A549 (cell line): ENCODE data around the gene SPEF1. TPM values are rescaled to one million over a fixed set of nuclear protein-coding genes. Genes with fewer than 3 reads are reported as not detected.

Experiments used
- ATAC-seq, 2 experiments: fragments of 200-7000 bp in 1 of 2; fragments of >200 bp in 1 of 2; cut with Nextera tagmentation in 1 of 2; cut with Tn5 transposase in 1 of 2; 3 replicates each; pipeline versions ENCODE4 v1.8.0 to v1.9.1; 2018 to 2020; ENCODE audit warnings: mild to moderate bottlenecking in 1 of 2, moderate library complexity in 1 of 2
- CTCF ChIA-PET: fragments of 300-600 bp; sonication (Branson Sonifier 250); formaldehyde crosslinking; extraction: SDS; loops from one replicate; lab custom pipeline; 2021; ENCODE audit warnings: antibody characterized with exemption, inconsistent platforms; lab: Yijun Ruan, JAX
- POLR2A ChIA-PET: fragments of 350-600 bp; formaldehyde crosslinking; extraction: SDS; loops from one replicate; lab custom pipeline; 2021; ENCODE audit warnings: antibody characterized with exemption, inconsistent platforms; lab: Yijun Ruan, JAX
- DNase-seq, 2 experiments: peaks; one replicate each; pipeline versions ENCODE4 v3.0.0 to v3.0.0-alpha.2; 2011 to 2016; ENCODE audit warnings: low read depth in 1 of 2, low spot score in 1 of 2
- FAIRE-seq: peaks from 2 replicates; lab custom pipeline; 2011; peaks lifted over from hg19 to GRCh38; lab: Jason Lieb, UNC
- H3K27ac ChIP-seq, 2 experiments: fragments of >200 bp; sonication (Bioruptor Twin); formaldehyde crosslinking; 3 replicates each; pipeline ENCODE4 v1.5.1; 2016 to 2017
- H3K4me1 ChIP-seq: fragments of >200 bp; sonication (Bioruptor Twin); formaldehyde crosslinking; 3 replicates; pipeline ENCODE4 v1.6.1; 2016
- H3K4me2 ChIP-seq: fragments of >200 bp; sonication (Bioruptor Twin); formaldehyde crosslinking; 3 replicates; pipeline ENCODE4 v1.6.1; 2016
- H3K4me3 ChIP-seq: fragments of >200 bp; sonication (Bioruptor Twin); formaldehyde crosslinking; 3 replicates; pipeline ENCODE4 v1.5.1; 2016
- H3K9me3 ChIP-seq: fragments of >200 bp; sonication (Bioruptor Twin); formaldehyde crosslinking; 3 replicates; pipeline ENCODE4 v1.6.1; 2016
- BHLHE40 ChIP-seq: IDR thresholded peaks from 2 replicates; pipeline ENCODE4 v1.6.1; 2012; ENCODE audit warnings: low read depth, low read length, inconsistent platforms
- CBX2 ChIP-seq: fragments of 200-600 bp; sonication (generic); IDR thresholded peaks from 2 replicates; pipeline ENCODE4 v1.6.1; 2016; ENCODE audit warnings: low read depth, mild to moderate bottlenecking, borderline replicate concordance
- CEBPB ChIP-seq, 2 experiments: fragments of >200 bp in 1 of 2; sonication (Bioruptor Twin) in 1 of 2; formaldehyde crosslinking in 1 of 2; IDR thresholded peaks; 2 replicates each; pipeline ENCODE4 v1.6.1; 2012 to 2016
- CHD2 ChIP-seq: fragments of 150-350 bp; IDR thresholded peaks from 2 replicates; pipeline ENCODE4 v1.6.1; 2014; ENCODE audit warnings: low read length; ENCODE audit not compliant: partially characterized antibody
- EHF ChIP-seq: fragments of 250-450 bp; sonication (Bioruptor Pico); IDR thresholded peaks from 2 replicates; pipeline ENCODE4 v1.5.0; 2020; ENCODE audit warnings: mild to moderate bottlenecking
- EHMT2 ChIP-seq: fragments of 200-600 bp; sonication (generic); IDR thresholded peaks from 2 replicates; pipeline ENCODE4 v1.6.1; 2016; ENCODE audit warnings: antibody characterized with exemption, low read depth, mild to moderate bottlenecking, moderate library complexity
- EP300 ChIP-seq, 2 experiments: fragments of >200 bp; sonication (Bioruptor Twin); formaldehyde crosslinking; IDR thresholded peaks; 2 replicates in 1 of 2; 3 replicates in 1 of 2; pipeline ENCODE4 v1.6.1; 2016 to 2017
- FOSB ChIP-seq: fragments of 250-450 bp; sonication (Bioruptor Pico); IDR thresholded peaks from 2 replicates; pipeline ENCODE4 v1.5.0; 2020; ENCODE audit warnings: mild to moderate bottlenecking, moderate library complexity
- FOXS1 ChIP-seq: fragments of 250-450 bp; sonication (Bioruptor Pico); IDR thresholded peaks from 2 replicates; pipeline ENCODE4 v1.5.0; 2020; ENCODE audit warnings: mild to moderate bottlenecking, moderate library complexity
- GATA3 ChIP-seq: IDR thresholded peaks from 2 replicates; pipeline ENCODE4 v1.6.1; 2012; ENCODE audit warnings: borderline replicate concordance
- HDAC2 ChIP-seq: fragments of 200-600 bp; sonication (generic); IDR thresholded peaks from 2 replicates; pipeline ENCODE4 v1.6.1; 2016
- HOXA7 ChIP-seq: fragments of 250-450 bp; sonication (Bioruptor Pico); IDR thresholded peaks from 2 replicates; pipeline ENCODE4 v1.5.0; 2020; ENCODE audit warnings: mild to moderate bottlenecking, moderate library complexity
- JUN ChIP-seq, 2 experiments: fragments of >200 bp; sonication (Bioruptor Twin); formaldehyde crosslinking; IDR thresholded peaks; 2 replicates in 1 of 2; 3 replicates in 1 of 2; pipeline ENCODE4 v1.6.1; 2016 to 2017
- JUNB ChIP-seq: fragments of >200 bp; sonication (Bioruptor Twin); formaldehyde crosslinking; IDR thresholded peaks from 2 replicates; pipeline ENCODE4 v1.6.1; 2016
- KDM1A ChIP-seq: fragments of 200-600 bp; sonication (generic); IDR thresholded peaks from 2 replicates; pipeline ENCODE4 v1.6.1; 2016; ENCODE audit warnings: low read depth, mild to moderate bottlenecking
- KDM5A ChIP-seq: fragments of 200-600 bp; sonication (generic); IDR thresholded peaks from 2 replicates; pipeline ENCODE4 v1.6.1; 2016; ENCODE audit warnings: antibody characterized with exemption, mild to moderate bottlenecking
- MAFK ChIP-seq: fragments of 450-650 bp; IDR thresholded peaks from 2 replicates; pipeline ENCODE4 v1.6.1; 2014; ENCODE audit not compliant: partially characterized antibody
- MAZ ChIP-seq: fragments of 150-350 bp; IDR thresholded peaks from 2 replicates; pipeline ENCODE4 v1.6.1; 2014; ENCODE audit warnings: antibody characterized with exemption, low read depth, low read length, borderline replicate concordance
- MYC ChIP-seq: IDR thresholded peaks from 2 replicates; pipeline ENCODE4 v1.6.1; 2012; ENCODE audit warnings: mild to moderate bottlenecking, inconsistent platforms, low read length, improper control_type of control experiment, borderline replicate concordance
- NR3C1 ChIP-seq: fragments of >200 bp; sonication (Bioruptor Twin); formaldehyde crosslinking; IDR thresholded peaks from 3 replicates; pipeline ENCODE4 v1.6.1; 2017
- POLR2A ChIP-seq: IDR thresholded peaks from 2 replicates; pipeline ENCODE4 v1.6.1; 2012; ENCODE audit warnings: mild to moderate bottlenecking, low read length
- RAD21 ChIP-seq, 2 experiments: fragments of >200 bp in 1 of 2; sonication (Bioruptor Twin) in 1 of 2; formaldehyde crosslinking in 1 of 2; IDR thresholded peaks in 1 of 2; conservative IDR thresholded peaks in 1 of 2; 2 replicates in 1 of 2; 3 replicates in 1 of 2; pipeline ENCODE4 v1.6.1; 2012 to 2018; ENCODE audit warnings: inconsistent platforms in 1 of 2
- RCOR1 ChIP-seq: fragments of 150-350 bp; IDR thresholded peaks from 2 replicates; pipeline ENCODE4 v1.6.1; 2014; ENCODE audit warnings: antibody characterized with exemption, low read length, low read depth
- RFX5 ChIP-seq: fragments of 450-650 bp; IDR thresholded peaks from 2 replicates; pipeline ENCODE4 v1.7.1; 2014; ENCODE audit warnings: antibody characterized with exemption, mild to moderate bottlenecking, moderate library complexity
- RNF2 ChIP-seq: fragments of 200-600 bp; sonication (generic); IDR thresholded peaks from 2 replicates; pipeline ENCODE4 v1.6.1; 2016; ENCODE audit warnings: low read depth, mild to moderate bottlenecking, antibody characterized with exemption, moderate library complexity, borderline replicate concordance
- SREBF2 ChIP-seq: fragments of 450-650 bp; IDR thresholded peaks from 2 replicates; pipeline ENCODE4 v1.6.1; 2014; ENCODE audit warnings: mild to moderate bottlenecking, moderate library complexity
- TFCP2L1 ChIP-seq: fragments of 250-450 bp; sonication (Bioruptor Pico); IDR thresholded peaks from 2 replicates; pipeline ENCODE4 v1.5.0; 2021; ENCODE audit warnings: mild to moderate bottlenecking
- ZC3H11A ChIP-seq: fragments of 450-650 bp; IDR thresholded peaks from 2 replicates; pipeline ENCODE4 v1.6.1; 2014; ENCODE audit warnings: antibody characterized with exemption, mild to moderate bottlenecking
- ZSCAN20 ChIP-seq: fragments of 250-450 bp; sonication (Bioruptor Pico); IDR thresholded peaks from 2 replicates; pipeline ENCODE4 v1.8.0; 2022; ENCODE audit warnings: mild to moderate bottlenecking, moderate library complexity
- WGBS: methylation state at CpG from one replicate; pipeline ENCODE4 v1.1.6; 2017; ENCODE audit errors: missing lambda C conversion rate; 5-methylcytosine and 5-hydroxymethylcytosine counted together
- polyA plus RNA-seq, 4 experiments: library from polyadenylated mRNA; depleted of rRNA in 3 of 4; stranded (reverse); fragments of >200 nt; fragmentation: RNase III in 1 of 4; extraction: RNeasy Plus Mini Kit Qiagen cat#74134 plus additional on column Dnase treatment in 1 of 4; gene quantifications; 2 replicates in 3 of 4; 3 replicates in 1 of 4; pipeline ENCODE4 v1.2.3, GENCODE V29; 2011 to 2017
- TF ChIP-seq, protein P1 (sequence below): fragments of 450-650 bp; IDR thresholded peaks from 2 replicates; pipeline ENCODE4 v1.6.1; 2014; ENCODE audit warnings: antibody characterized with exemption
- TF ChIP-seq, protein P2 (sequence below): IDR thresholded peaks from 2 replicates; pipeline ENCODE4 v1.6.1; 2012; ENCODE audit warnings: low read depth, borderline replicate concordance
- TF ChIP-seq, protein P3 (sequence below): fragments of >200 bp; sonication (Bioruptor Twin); formaldehyde crosslinking; IDR thresholded peaks from 2 replicates; pipeline ENCODE4 v1.6.1; 2016
- TF ChIP-seq, protein P4 (sequence below): IDR thresholded peaks from 2 replicates; pipeline ENCODE4 v1.6.1; 2012
- TF ChIP-seq, protein P5 (sequence below): fragments of >200 bp; sonication (Bioruptor Twin); formaldehyde crosslinking; IDR thresholded peaks from 3 replicates; pipeline ENCODE4 v1.5.1; 2016
- TF ChIP-seq, protein P6 (sequence below): fragments of 250-450 bp; sonication (Bioruptor Pico); IDR thresholded peaks from 2 replicates; pipeline ENCODE4 v1.5.0; 2020; ENCODE audit warnings: low read depth, mild to moderate bottlenecking, moderate library complexity

SPEF1 gene
- polyA plus RNA-seq, 2 of the 4 experiments (the other 2 are of a cell fraction), result 0.41 to 1.3 TPM

DNA sequence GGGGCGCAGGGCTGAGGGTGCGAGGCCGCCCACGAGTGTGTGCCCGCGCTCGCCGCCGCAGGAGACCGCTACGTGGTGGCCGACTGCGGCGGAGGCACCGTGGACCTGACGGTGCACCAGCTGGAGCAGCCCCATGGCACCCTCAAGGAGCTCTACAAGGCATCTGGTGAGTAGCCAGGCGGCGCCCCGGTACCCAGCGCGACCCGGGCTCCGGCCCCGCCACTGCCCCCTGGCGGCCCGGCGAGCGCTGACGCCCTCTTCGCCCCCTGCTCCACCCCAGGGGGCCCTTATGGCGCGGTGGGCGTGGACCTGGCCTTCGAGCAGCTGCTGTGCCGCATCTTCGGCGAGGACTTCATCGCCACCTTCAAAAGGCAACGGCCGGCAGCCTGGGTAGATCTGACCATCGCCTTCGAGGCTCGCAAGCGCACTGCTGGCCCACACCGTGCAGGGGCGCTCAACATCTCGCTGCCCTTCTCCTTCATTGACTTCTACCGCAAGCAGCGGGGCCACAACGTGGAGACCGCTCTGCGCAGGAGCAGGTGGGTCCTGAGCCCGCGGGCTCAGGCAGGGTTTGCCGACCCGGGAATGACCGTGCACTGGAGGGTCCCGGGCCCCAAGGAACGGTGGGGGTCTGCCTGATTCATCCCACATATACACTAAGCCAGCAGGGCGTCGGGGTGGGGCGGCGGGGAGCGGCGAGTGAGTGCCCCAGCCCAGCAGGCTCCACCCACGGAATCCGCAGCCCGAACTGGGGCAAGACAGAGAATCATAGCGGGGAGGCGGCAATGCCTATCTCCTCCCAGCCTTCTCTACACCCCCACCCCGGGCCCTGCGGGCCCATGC is 31.3 kb downstream of the SPEF1 start:
- CTCF ChIA-PET, result interaction anchor here (0.6 to 72.1 kb wide), 30 partner anchors 2 to 562 kb away, joined by 3 to 2233 read pairs (median 4); partner anchors contain the start of genes ADAM33, ADISSP, AP5S1 and CENPB
- peak; percentile 43 for FAIRE-seq
- H3K27ac ChIP-seq, result peak overlapping the region; percentile 82
- DNase-seq, result peak; percentile 87 to 98
- ATAC-seq, result peak; percentile 63 to 85
- H3K9me3 ChIP-seq, result no peaks in the 10 kb centered on the region
- peak overlapping the region; percentile 61 for H3K4me3 ChIP-seq
- H3K4me1 ChIP-seq, result peaks cover 10% of the 10 kb centered on the region; the same call in 2 of the 3 replicates
- peak overlapping the region; percentile 92 for H3K4me2 ChIP-seq
- 6% methylated on average over 44 of the region's 72 CpGs for WGBS
- POLR2A ChIA-PET, result interaction anchor here (0.7 to 1.4 kb wide), 7 partner anchors 8 to 73 kb away, joined by 3 to 21 read pairs (median 4); partner anchors contain the start of genes ADISSP, AP5S1 and SPEF1
- TF ChIP-seq HOXA7 (CRISPR knock-in tag), result peak; percentile 39; the same call in 1 of the 2 replicates
- TF ChIP-seq GATA3, result 0 out of 2 replicates have a peak, but pooled peaks have one; percentile 14
- 0 out of 2 replicates have a peak, but pooled peaks have one; percentile 43 for TF ChIP-seq MAZ
- no peak for TF ChIP-seq BHLHE40
- TF ChIP-seq NR3C1, result no peak
- TF ChIP-seq, protein P1, sequence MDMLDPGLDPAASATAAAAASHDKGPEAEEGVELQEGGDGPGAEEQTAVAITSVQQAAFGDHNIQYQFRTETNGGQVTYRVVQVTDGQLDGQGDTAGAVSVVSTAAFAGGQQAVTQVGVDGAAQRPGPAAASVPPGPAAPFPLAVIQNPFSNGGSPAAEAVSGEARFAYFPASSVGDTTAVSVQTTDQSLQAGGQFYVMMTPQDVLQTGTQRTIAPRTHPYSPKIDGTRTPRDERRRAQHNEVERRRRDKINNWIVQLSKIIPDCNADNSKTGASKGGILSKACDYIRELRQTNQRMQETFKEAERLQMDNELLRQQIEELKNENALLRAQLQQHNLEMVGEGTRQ, result no peak
- TF ChIP-seq EHMT2, result no peak
- TF ChIP-seq CHD2, result no peak
- TF ChIP-seq POLR2A, result peak; percentile 75
- peak in 1 of 2 experiments; percentile 66; a peak in 3 of 5 replicates for TF ChIP-seq JUN (IDR thresholded peaks at IDR 0.05)
- TF ChIP-seq RFX5, result no peak
- no peak; the same call in 1 of the 2 replicates for TF ChIP-seq MYC
- no peak for TF ChIP-seq FOXS1 (CRISPR knock-in tag)
- no peak for TF ChIP-seq CEBPB (IDR thresholded peaks at IDR 0.05)
- TF ChIP-seq MAFK, result no peak
- peak; percentile 50; the same call in 1 of the 2 replicates for TF ChIP-seq FOSB (CRISPR knock-in tag)
- no peak for TF ChIP-seq ZC3H11A
- TF ChIP-seq CBX2, result no peak
- TF ChIP-seq RAD21 (conservative IDR thresholded peaks at IDR 0.05 in 1 of 2, IDR thresholded peaks at IDR 0.05 in 1 of 2), result peak; percentile 47 to 77; a peak in 4 of 5 replicates
- TF ChIP-seq, protein P2, sequence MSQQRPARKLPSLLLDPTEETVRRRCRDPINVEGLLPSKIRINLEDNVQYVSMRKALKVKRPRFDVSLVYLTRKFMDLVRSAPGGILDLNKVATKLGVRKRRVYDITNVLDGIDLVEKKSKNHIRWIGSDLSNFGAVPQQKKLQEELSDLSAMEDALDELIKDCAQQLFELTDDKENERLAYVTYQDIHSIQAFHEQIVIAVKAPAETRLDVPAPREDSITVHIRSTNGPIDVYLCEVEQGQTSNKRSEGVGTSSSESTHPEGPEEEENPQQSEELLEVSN, result peak; percentile 91
- no peak for TF ChIP-seq RNF2
- TF ChIP-seq ZSCAN20, result no peak
- TF ChIP-seq JUNB, result no peak
- TF ChIP-seq RCOR1, result no peak
- TF ChIP-seq, protein P3, sequence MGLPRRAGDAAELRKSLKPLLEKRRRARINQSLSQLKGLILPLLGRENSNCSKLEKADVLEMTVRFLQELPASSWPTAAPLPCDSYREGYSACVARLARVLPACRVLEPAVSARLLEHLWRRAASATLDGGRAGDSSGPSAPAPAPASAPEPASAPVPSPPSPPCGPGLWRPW, result no peak
- no peak for TF ChIP-seq TFCP2L1 (CRISPR knock-in tag)
- no peak for TF ChIP-seq EP300 (IDR thresholded peaks at IDR 0.05)
- TF ChIP-seq KDM5A, result no peak
- TF ChIP-seq, protein P4, sequence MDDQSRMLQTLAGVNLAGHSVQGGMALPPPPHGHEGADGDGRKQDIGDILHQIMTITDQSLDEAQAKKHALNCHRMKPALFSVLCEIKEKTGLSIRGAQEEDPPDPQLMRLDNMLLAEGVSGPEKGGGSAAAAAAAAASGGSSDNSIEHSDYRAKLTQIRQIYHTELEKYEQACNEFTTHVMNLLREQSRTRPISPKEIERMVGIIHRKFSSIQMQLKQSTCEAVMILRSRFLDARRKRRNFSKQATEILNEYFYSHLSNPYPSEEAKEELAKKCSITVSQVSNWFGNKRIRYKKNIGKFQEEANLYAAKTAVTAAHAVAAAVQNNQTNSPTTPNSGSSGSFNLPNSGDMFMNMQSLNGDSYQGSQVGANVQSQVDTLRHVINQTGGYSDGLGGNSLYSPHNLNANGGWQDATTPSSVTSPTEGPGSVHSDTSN, result no peak
- TF ChIP-seq, protein P5, sequence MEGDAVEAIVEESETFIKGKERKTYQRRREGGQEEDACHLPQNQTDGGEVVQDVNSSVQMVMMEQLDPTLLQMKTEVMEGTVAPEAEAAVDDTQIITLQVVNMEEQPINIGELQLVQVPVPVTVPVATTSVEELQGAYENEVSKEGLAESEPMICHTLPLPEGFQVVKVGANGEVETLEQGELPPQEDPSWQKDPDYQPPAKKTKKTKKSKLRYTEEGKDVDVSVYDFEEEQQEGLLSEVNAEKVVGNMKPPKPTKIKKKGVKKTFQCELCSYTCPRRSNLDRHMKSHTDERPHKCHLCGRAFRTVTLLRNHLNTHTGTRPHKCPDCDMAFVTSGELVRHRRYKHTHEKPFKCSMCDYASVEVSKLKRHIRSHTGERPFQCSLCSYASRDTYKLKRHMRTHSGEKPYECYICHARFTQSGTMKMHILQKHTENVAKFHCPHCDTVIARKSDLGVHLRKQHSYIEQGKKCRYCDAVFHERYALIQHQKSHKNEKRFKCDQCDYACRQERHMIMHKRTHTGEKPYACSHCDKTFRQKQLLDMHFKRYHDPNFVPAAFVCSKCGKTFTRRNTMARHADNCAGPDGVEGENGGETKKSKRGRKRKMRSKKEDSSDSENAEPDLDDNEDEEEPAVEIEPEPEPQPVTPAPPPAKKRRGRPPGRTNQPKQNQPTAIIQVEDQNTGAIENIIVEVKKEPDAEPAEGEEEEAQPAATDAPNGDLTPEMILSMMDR, result peak; percentile 99
- no peak for TF ChIP-seq HDAC2
- no peak for TF ChIP-seq KDM1A
- no peak for TF ChIP-seq EHF (CRISPR knock-in tag)
- TF ChIP-seq SREBF2, result no peak
- TF ChIP-seq, protein P6, sequence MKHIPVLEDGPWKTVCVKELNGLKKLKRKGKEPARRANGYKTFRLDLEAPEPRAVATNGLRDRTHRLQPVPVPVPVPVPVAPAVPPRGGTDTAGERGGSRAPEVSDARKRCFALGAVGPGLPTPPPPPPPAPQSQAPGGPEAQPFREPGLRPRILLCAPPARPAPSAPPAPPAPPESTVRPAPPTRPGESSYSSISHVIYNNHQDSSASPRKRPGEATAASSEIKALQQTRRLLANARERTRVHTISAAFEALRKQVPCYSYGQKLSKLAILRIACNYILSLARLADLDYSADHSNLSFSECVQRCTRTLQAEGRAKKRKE (CRISPR knock-in tag), result peak; percentile 62; the same call in 1 of the 2 replicates
